Epidermal melanocyte (primary cell): ENCODE data around the gene LYPD4.
A peak's percentile ranks its signal among the peaks of the same experiment; 100 is the strongest.
"Not testable (repeated sequence)": the region's sequence is repeated elsewhere in the genome, so short reads cannot be mapped to it uniquely, and the experiment has no call there.

Experiments
- DNase-seq: peaks from one replicate; pipeline ENCODE4 v3.0.0; 2011; ENCODE audit warnings: low spot score; ENCODE audit not compliant: insufficient read length

LYPD4 gene

GRCh38 chr19:41844601-41845000 lies at the start of gene LYPD4:
LYPD4 (minus strand) TSS chr19:41844683; CDS start chr19:41839285, 5,398 bp downstream.
- no peak for DNase-seq

- DNase-seq: no peak
Observed at GRCh38 chr19:41893899-41894298, 49.4 kb upstream of the LYPD4 start.

GRCh38 chr19:41892173-41892902 lies 47.9 kb upstream of the LYPD4 start:
- no peak for DNase-seq

GRCh38 chr19:41890936-41891335 lies 46.5 kb upstream of the LYPD4 start:
- no peak for DNase-seq

GRCh38 chr19:41889896-41890295 lies 45.4 kb upstream of the LYPD4 start:
- DNase-seq: no peak

GRCh38 chr19:41888926-41889325 lies 44.4 kb upstream of the LYPD4 start:
- no peak for DNase-seq

GRCh38 chr19:41887711-41888382 lies 43.4 kb upstream of the LYPD4 start:
- no peak for DNase-seq

GRCh38 chr19:41886761-41887710 lies 42.6 kb upstream of the LYPD4 start:
- DNase-seq: no peak

GRCh38 chr19:41883821-41884733 lies 39.6 kb upstream of the LYPD4 start:
- peak; percentile 99 for DNase-seq

GRCh38 chr19:41883463-41883820 lies 39.0 kb upstream of the LYPD4 start:
- no peak for DNase-seq

- DNase-seq: peak; percentile 46
Observed at GRCh38 chr19:41882568-41883462, 38.3 kb upstream of the LYPD4 start, which contains the start of gene ARHGEF1. ARHGEF1 (plus strand) TSS chr19:41883184; CDS start chr19:41888083, 4,899 bp downstream.

GRCh38 chr19:41880329-41880708 lies 35.8 kb upstream of the LYPD4 start:
- no peak for DNase-seq

- DNase-seq: no peak
Observed at GRCh38 chr19:41879670-41880328, 35.3 kb upstream of the LYPD4 start.

GRCh38 chr19:41879080-41879479 lies 34.6 kb upstream of the LYPD4 start:
- DNase-seq: no peak

GRCh38 chr19:41877916-41878905 lies 33.7 kb upstream of the LYPD4 start:
- DNase-seq: no peak

GRCh38 chr19:41876847-41877832 lies 32.7 kb upstream of the LYPD4 start, which contains the start of gene CD79A:
CD79A (plus strand) TSS chr19:41877279; CDS start chr19:41877305, 26 bp downstream.
- DNase-seq: no peak

GRCh38 chr19:41875973-41876372 lies 31.5 kb upstream of the LYPD4 start:
- DNase-seq: not testable (repeated sequence)
